Mammary epithelial cell (primary cell): ENCODE results near the gene ZNF273.

ENCODE experiments used
- EZH2 ChIP-seq: IDR thresholded peaks from 2 replicates; pipeline ENCODE4 v1.6.1; 2012; ENCODE audit warnings: low read length, inconsistent platforms, borderline replicate concordance
- TF ChIP-seq, protein P1 (sequence below), 2 donors: IDR thresholded peaks in 1 of 2; conservative IDR thresholded peaks in 1 of 2; 2 replicates each; pipeline ENCODE4 v1.5.1; 2011 to 2012; ENCODE audit warnings: inconsistent platforms in 2 of 2, low read length in 2 of 2, mild to moderate bottlenecking in 2 of 2, control low read depth in 1 of 2, low read depth in 1 of 2; ENCODE audit not compliant: insufficient read depth in 1 of 2; ENCODE audit errors: extremely low read depth in 1 of 2

DNA sequence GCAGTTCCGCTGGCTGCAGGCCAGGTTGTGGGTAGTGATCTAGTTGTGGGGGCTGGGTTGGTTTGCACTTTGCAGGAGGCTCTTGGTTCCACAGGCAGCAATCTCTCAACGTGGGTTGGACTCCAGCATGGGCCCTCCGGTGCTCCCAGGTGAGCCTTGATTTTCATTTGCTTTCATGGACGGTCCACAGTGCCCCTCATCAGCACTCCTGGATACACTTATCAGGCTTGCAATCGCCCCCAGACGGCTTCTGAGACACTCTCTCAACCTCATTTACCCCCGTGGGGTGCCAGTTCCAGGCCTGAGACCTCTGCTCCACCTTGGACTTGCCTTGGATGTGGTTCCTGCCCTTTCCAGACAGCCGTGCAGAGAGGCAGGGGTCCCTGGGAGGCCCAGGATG, 31.3 kb upstream of the ZNF273 start:
- TF ChIP-seq EZH2 = no peak
- TF ChIP-seq, protein P1, sequence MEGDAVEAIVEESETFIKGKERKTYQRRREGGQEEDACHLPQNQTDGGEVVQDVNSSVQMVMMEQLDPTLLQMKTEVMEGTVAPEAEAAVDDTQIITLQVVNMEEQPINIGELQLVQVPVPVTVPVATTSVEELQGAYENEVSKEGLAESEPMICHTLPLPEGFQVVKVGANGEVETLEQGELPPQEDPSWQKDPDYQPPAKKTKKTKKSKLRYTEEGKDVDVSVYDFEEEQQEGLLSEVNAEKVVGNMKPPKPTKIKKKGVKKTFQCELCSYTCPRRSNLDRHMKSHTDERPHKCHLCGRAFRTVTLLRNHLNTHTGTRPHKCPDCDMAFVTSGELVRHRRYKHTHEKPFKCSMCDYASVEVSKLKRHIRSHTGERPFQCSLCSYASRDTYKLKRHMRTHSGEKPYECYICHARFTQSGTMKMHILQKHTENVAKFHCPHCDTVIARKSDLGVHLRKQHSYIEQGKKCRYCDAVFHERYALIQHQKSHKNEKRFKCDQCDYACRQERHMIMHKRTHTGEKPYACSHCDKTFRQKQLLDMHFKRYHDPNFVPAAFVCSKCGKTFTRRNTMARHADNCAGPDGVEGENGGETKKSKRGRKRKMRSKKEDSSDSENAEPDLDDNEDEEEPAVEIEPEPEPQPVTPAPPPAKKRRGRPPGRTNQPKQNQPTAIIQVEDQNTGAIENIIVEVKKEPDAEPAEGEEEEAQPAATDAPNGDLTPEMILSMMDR (conservative IDR thresholded peaks at IDR 0.05 in 1 of 2, IDR thresholded peaks at IDR 0.05 in 1 of 2; ENCODE audit: extremely low read depth in 1 of 2, insufficient read depth in 1 of 2, low read depth in 1 of 2, low read length in 2 of 2) = no peak
